ENCODE measurements around the gene JMJD7. TPM values are rescaled to one million over a fixed set of nuclear protein-coding genes. Genes with fewer than 3 reads are reported as not detected.

JMJD7 gene
- total and polyA plus RNA-seq, 10 donors, result 3.2 to 20.1 (median 10.7) TPM

DNA sequence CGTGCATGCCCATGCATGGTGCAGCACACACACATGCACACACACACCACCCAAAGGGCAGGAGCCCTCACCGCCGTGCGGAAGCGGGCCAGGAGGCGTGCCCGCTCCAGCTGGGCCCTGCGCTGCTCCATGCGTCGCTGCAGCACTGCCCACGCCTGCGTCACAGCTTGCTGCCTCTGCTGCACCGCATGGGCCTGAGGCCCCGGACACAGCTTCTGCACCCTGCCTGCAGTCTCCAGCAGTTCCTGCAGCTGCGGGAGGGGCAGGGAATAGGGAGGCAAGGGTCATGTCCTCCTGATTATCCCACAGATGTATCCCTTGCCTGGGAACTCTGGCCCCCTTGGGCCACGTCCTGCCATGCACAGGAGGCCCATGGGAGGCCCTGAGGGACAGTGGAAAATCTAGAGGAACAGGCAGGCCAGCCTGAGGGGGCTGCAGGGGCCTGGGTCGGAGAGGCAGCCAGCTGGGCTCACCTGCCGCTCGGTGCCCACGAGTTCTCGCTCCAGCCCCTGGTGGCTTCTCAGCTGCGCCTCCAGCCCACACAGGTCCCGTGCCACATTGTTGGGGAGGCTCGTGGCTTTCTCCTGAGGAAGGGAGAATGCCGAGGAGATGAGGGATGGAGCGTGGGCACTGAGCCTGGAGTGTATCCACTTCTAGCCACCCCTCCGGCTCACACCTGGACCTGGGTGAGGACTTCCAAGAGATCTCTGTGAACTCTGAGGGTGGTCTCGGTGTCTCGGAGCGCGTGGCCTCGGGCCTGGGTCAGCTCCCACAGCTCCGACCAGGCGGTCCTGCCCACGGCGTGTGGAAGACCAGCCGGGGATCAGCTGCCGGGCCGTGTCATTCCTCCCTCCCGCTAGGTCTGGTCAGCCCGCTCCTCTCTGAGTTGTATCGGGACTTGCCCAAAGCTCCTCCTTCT is 42.1 kb downstream of the JMJD7 start:
- no peaks in the 10 kb centered on the region for H3K36me3 ChIP-seq
- DNase-seq, result no peak

DNA sequence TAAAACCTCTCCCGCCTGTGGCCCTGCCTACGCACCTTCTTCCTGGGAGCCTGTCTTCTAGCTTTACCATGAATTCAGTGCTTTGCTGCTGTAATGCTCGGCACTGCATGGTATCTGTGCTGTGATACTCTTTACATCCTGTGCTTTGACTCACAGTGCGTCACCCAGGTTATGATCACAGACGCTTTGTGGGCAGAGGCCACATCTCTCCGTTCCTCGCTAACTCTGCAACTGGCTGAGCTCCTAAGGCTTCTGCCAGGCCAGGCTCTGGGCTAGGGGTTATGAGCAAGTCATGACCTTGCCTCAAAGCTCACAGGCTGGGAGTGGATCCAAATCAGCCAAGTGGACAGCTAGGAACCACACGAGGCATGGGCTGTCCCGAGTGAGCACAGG is 42.8 kb downstream of the JMJD7 start:
- Histone ChIP-seq H3K4me3 (no peak overlapping the region), H3K27me3 (replicated peaks in 1 of 7) (peaks cover 0 to 18% (median 0%) of the 10 kb centered on the region in 7 donors), H3K27ac (no peak overlapping the region), H3K36me3 (no peaks in the 10 kb centered on the region), H3K9me3 (no peaks in the 10 kb centered on the region), H3K4me1 (no peaks in the 10 kb centered on the region)
- no peak for DNase-seq
- intact Hi-C loops (cut with DNase I; ENCODE audit: low total_unique reads), result no loop called here
- WGBS, 5 donors, result 66 to 78% (median 71%) methylated on average over 9 of the region's 9 CpGs
- TF ChIP-seq POLR2AphosphoS5 (IDR thresholded peaks at IDR 0.05) (no peak), POLR2A (IDR thresholded peaks at IDR 0.05) (no peak)
- TF ChIP-seq, protein P1, sequence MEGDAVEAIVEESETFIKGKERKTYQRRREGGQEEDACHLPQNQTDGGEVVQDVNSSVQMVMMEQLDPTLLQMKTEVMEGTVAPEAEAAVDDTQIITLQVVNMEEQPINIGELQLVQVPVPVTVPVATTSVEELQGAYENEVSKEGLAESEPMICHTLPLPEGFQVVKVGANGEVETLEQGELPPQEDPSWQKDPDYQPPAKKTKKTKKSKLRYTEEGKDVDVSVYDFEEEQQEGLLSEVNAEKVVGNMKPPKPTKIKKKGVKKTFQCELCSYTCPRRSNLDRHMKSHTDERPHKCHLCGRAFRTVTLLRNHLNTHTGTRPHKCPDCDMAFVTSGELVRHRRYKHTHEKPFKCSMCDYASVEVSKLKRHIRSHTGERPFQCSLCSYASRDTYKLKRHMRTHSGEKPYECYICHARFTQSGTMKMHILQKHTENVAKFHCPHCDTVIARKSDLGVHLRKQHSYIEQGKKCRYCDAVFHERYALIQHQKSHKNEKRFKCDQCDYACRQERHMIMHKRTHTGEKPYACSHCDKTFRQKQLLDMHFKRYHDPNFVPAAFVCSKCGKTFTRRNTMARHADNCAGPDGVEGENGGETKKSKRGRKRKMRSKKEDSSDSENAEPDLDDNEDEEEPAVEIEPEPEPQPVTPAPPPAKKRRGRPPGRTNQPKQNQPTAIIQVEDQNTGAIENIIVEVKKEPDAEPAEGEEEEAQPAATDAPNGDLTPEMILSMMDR (IDR thresholded peaks at IDR 0.05 in 8 of 11, conservative IDR thresholded peaks at IDR 0.05 in 3 of 11), result no peak

More for the DNA sequence above, 42.1 kb downstream of the JMJD7 start:
- H3K27ac ChIP-seq, result no peak overlapping the region
- no peaks in the 10 kb centered on the region for H3K9me3 ChIP-seq
- H3K4me3 ChIP-seq, result no peak overlapping the region
- no peaks in the 10 kb centered on the region for H3K4me1 ChIP-seq
- peaks cover 0 to 19% (median 0%) of the 10 kb centered on the region in 7 donors for H3K27me3 ChIP-seq (replicated peaks in 1 of 7)
- intact Hi-C loops (cut with DNase I; ENCODE audit: low total_unique reads), result no loop called here
- TF ChIP-seq POLR2AphosphoS5 (IDR thresholded peaks at IDR 0.05) (no peak), POLR2A (IDR thresholded peaks at IDR 0.05) (no peak)
- TF ChIP-seq, protein P1 (IDR thresholded peaks at IDR 0.05 in 8 of 11, conservative IDR thresholded peaks at IDR 0.05 in 3 of 11), result no peak
- 86 to 95% (median 91%) methylated on average over 19 to 42 of the region's 42 CpGs for WGBS, 5 donors

DNA sequence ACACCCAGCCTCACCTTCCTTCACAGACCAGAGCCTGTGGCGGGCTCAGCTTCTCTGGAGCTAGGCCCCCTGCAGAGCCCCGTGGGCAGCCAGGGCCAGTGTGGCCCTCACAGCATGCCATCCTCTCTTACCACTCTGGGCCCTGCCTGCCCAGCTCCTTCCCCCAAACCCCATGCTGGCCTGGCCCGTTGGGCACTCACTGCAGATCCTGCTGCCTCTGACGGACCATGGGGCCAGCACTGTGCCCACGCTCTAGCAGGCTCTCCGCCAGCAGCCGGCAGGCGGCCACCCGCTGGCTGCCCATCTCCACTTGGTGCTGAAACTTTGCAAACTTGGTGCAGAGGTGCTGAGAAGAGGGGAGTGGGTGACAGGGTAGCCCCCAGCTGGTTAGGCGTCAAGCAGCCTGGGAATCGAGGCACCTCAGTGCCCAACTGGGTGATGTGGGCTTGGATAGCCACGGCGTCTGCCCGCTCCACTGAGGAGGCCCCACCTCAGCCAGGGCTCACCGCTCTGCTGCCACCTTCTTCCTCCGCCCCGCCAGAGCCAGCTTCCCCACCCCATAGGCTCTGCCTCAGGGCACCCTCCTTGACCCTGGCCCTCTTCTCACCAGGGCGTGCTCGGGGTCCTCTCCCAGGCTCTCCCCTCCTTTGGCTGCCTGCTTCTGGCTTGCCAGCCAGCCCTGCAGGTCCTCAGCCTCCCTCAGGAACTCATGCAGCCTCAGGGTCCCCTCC is 43.4 kb downstream of the JMJD7 start:
- no peak for DNase-seq
- WGBS, 5 donors, result 89 to 95% (median 93%) methylated on average over 15 to 19 of the region's 19 CpGs

More for the DNA sequence above, 43.4 kb downstream of the JMJD7 start:
- no peaks in the 10 kb centered on the region for H3K36me3 ChIP-seq
- TF ChIP-seq, protein P1 (IDR thresholded peaks at IDR 0.05 in 8 of 11, conservative IDR thresholded peaks at IDR 0.05 in 3 of 11), result no peak
- TF ChIP-seq POLR2AphosphoS5 (IDR thresholded peaks at IDR 0.05) (no peak), POLR2A (IDR thresholded peaks at IDR 0.05) (no peak)
- H3K9me3 ChIP-seq, result no peaks in the 10 kb centered on the region
- H3K4me1 ChIP-seq, result no peaks in the 10 kb centered on the region
- H3K4me3 ChIP-seq, result no peak overlapping the region
- intact Hi-C loops (cut with DNase I; ENCODE audit: low total_unique reads), result no loop called here
- no peak overlapping the region for H3K27ac ChIP-seq
- peaks cover 0 to 18% (median 0%) of the 10 kb centered on the region in 7 donors for H3K27me3 ChIP-seq (replicated peaks in 1 of 7)
